Ishikawa (cell line): ENCODE results near the gene PANX3.

Experiments
- REST ChIP-seq: IDR thresholded peaks from 2 replicates; pipeline ENCODE4 v1.6.1; 2012; ENCODE audit warnings: low read depth, mild to moderate bottlenecking
- TAF1 ChIP-seq: IDR thresholded peaks from 2 replicates; pipeline ENCODE4 v1.6.1; 2012; ENCODE audit warnings: low read depth, mild to moderate bottlenecking

- TF ChIP-seq TAF1, result no peak
- TF ChIP-seq REST, result no peak
Measured at GRCh38 chr11:124658986-124659385, 47.8 kb downstream of the PANX3 start.
